OCI-LY7 (cell line): ENCODE data around the gene UBL5. TPM values are rescaled to one million over a fixed set of nuclear protein-coding genes. Genes with fewer than 3 reads are reported as not detected.

Experiments
- BruUV-seq: library from RNA; stranded (reverse); fragments of 400-500 nt; replicated peaks from 2 replicates; lab custom pipeline; 2021; lab: Mats Ljungman, UMichigan
- CTCF ChIA-PET: fragments of 300-600 bp; sonication (Branson Sonifier 250); formaldehyde crosslinking; loops from one replicate; lab custom pipeline; 2022; ENCODE audit warnings: antibody characterized with exemption; ENCODE audit not compliant: unreplicated experiment; lab: Charles Lee
- POLR2A ChIA-PET: fragments of 300-600 bp; sonication (Branson Sonifier 250); formaldehyde crosslinking; loops from one replicate; lab custom pipeline; 2022; ENCODE audit warnings: antibody characterized with exemption; lab: Charles Lee
- DNase-seq: peaks from one replicate; pipeline ENCODE4 v3.0.0-alpha.2; 2015; ENCODE audit warnings: low spot score
- H2AFZ ChIP-seq: fragments of 200-600 bp; sonication (generic), shearing (Covaris generic); 2 replicates; pipeline ENCODE4 v1.6.1; 2014; ENCODE audit warnings: mild to moderate bottlenecking, antibody characterized with exemption, low read length, moderate library complexity
- H3K27ac ChIP-seq: fragments of 200-600 bp; sonication (generic); 2 replicates; pipeline ENCODE4 v1.5.1; 2014; ENCODE audit warnings: mixed run types, low read depth, mild to moderate bottlenecking, moderate library complexity, low read length, inconsistent platforms; ENCODE audit not compliant: poor library complexity, severe bottlenecking
- H3K36me3 ChIP-seq: fragments of 200-600 bp; sonication (generic); 2 replicates; pipeline ENCODE4 v1.6.1; 2014; ENCODE audit warnings: mild to moderate bottlenecking, antibody characterized with exemption, low read length, moderate library complexity, mixed read lengths; ENCODE audit not compliant: insufficient read depth
- H3K4me1 ChIP-seq: fragments of 200-600 bp; sonication (generic); 2 replicates; pipeline ENCODE4 v1.5.1; 2014; ENCODE audit warnings: mild to moderate bottlenecking, low read length; ENCODE audit not compliant: insufficient read depth, poor library complexity, severe bottlenecking
- H3K4me2 ChIP-seq: fragments of 200-600 bp; sonication (generic); 2 replicates; pipeline ENCODE4 v1.6.1; 2014; ENCODE audit warnings: mild to moderate bottlenecking, low read length
- H3K4me3 ChIP-seq: fragments of 200-600 bp; sonication (generic); 2 replicates; pipeline ENCODE4 v1.5.1; 2014; ENCODE audit warnings: mild to moderate bottlenecking, low read depth, low read length; ENCODE audit not compliant: poor library complexity, severe bottlenecking
- H3K79me2 ChIP-seq: fragments of 200-600 bp; sonication (generic); 2 replicates; pipeline ENCODE4 v1.6.1; 2016; ENCODE audit warnings: low read depth, mild to moderate bottlenecking, low read length, moderate library complexity, mixed read lengths; ENCODE audit not compliant: insufficient read depth
- H3K9me2 ChIP-seq: fragments of 200-600 bp; sonication (generic); 2 replicates; pipeline ENCODE4 v1.6.1; 2016; ENCODE audit warnings: mild to moderate bottlenecking, low read length, mixed read lengths; ENCODE audit not compliant: insufficient read depth
- H3K9me3 ChIP-seq: fragments of 200-600 bp; sonication (generic); 2 replicates; pipeline ENCODE4 v1.6.1; 2014; ENCODE audit warnings: mild to moderate bottlenecking, mixed run types, low read length, mixed read lengths
- H4K20me1 ChIP-seq: fragments of 200-600 bp; sonication (generic); 2 replicates; pipeline ENCODE4 v1.6.1; 2014; ENCODE audit warnings: mild to moderate bottlenecking, antibody characterized with exemption, low read length, moderate library complexity, mixed read lengths; ENCODE audit not compliant: insufficient read depth
- EZH2phosphoT487 ChIP-seq: fragments of 200-600 bp; sonication (generic); IDR thresholded peaks from 2 replicates; pipeline ENCODE4 v1.6.1; 2018; ENCODE audit warnings: low read depth, borderline replicate concordance, mild to moderate bottlenecking, mixed run types, antibody characterized with exemption, low read length, moderate library complexity, mixed read lengths
- intact Hi-C: fragments of 100-400 bp; cut with micrococcal nuclease; formaldehyde crosslinking; loops from one replicate; pipeline ENCODE4 v1.10.0; 2022; ENCODE audit not compliant: unreplicated experiment
- total RNA-seq, 2 experiments: library from RNA; depleted of rRNA in 1 of 2; stranded (reverse); fragments of >200 nt in 1 of 2; shearing (Covaris generic) in 1 of 2; gene quantifications; 2 replicates each; pipeline ENCODE4 v1.2.3, GENCODE V29; 2014 to 2022
- TF ChIP-seq, protein P1 (sequence below): fragments of 200-600 bp; sonication (generic); conservative IDR thresholded peaks from 2 replicates; pipeline ENCODE4 v1.5.1; 2014; ENCODE audit warnings: mild to moderate bottlenecking, antibody characterized with exemption, low read length, moderate library complexity, mixed read lengths

Gene UBL5
- total RNA-seq, 2 experiments from 2014 or later, result 162 to 323 TPM

DNA sequence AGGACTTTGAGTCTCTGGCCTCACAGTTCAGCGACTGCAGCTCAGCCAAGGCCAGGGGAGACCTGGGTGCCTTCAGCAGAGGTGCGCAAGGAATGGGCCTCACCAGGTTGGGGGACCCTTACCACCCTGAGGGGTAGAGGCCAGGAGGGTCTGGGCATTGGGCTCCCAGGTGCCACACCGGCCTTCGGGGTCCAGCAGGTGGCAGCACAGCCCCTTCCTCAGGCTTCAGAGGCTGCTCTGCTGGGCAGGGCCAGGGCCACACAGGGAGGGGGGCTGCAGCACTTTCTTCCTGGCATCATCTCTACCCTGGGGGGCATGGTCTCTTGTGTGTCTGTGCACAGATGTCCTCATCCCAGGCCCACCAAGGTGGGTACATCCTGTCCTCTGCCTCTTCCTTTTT, 20.3 kb downstream of the UBL5 start:
- Histone ChIP-seq H3K4me3 (no peak overlapping the region), H3K9me3 (no peaks in the 10 kb centered on the region), H3K9me2 (no peaks in the 10 kb centered on the region), H3K36me3 (peaks cover 41% of the 10 kb centered on the region; the same call in 1 of the 2 replicates), H3K27ac (no peak overlapping the region), H3K4me1 (no peaks in the 10 kb centered on the region), H3K4me2 (no peak overlapping the region), H3K79me2 (no peaks in the 10 kb centered on the region), H4K20me1 (no peaks in the 10 kb centered on the region), H2AFZ (no peak overlapping the region)
- ChIA-PET POLR2A (no interaction called here), CTCF (no interaction called here)
- no peak for TF ChIP-seq EZH2phosphoT487
- TF ChIP-seq, protein P1, sequence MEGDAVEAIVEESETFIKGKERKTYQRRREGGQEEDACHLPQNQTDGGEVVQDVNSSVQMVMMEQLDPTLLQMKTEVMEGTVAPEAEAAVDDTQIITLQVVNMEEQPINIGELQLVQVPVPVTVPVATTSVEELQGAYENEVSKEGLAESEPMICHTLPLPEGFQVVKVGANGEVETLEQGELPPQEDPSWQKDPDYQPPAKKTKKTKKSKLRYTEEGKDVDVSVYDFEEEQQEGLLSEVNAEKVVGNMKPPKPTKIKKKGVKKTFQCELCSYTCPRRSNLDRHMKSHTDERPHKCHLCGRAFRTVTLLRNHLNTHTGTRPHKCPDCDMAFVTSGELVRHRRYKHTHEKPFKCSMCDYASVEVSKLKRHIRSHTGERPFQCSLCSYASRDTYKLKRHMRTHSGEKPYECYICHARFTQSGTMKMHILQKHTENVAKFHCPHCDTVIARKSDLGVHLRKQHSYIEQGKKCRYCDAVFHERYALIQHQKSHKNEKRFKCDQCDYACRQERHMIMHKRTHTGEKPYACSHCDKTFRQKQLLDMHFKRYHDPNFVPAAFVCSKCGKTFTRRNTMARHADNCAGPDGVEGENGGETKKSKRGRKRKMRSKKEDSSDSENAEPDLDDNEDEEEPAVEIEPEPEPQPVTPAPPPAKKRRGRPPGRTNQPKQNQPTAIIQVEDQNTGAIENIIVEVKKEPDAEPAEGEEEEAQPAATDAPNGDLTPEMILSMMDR, result peak; percentile 69
- intact Hi-C loops, result no loop called here
- DNase-seq, result peak; percentile 10
- BruUV-seq, result no TSS peak

DNA sequence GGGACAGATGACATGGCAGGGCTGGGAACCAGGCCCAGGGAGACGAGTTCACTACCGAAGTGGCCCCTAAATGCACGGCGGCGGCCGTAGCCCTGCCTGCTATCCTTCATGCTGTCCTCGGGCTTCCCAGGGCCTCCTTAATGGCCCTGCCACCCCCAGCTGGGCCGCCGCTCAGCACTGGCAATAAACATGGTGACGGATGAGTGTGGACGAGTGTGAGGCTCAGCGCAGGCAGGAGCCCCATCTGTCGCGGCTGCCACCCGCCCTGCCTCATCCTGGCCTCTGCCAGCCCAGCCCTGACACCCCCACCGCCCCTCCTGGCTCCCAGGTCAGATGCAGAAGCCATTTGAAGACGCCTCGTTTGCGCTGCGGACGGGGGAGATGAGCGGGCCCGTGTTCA, 21.0 kb downstream of the UBL5 start:
- Histone ChIP-seq H2AFZ (no peak overlapping the region), H3K9me2 (no peaks in the 10 kb centered on the region), H3K4me3 (no peak overlapping the region), H3K4me2 (no peak overlapping the region), H3K79me2 (no peaks in the 10 kb centered on the region), H3K36me3 (peaks cover 35% of the 10 kb centered on the region; the same call in 1 of the 2 replicates), H3K4me1 (no peaks in the 10 kb centered on the region), H3K9me3 (no peaks in the 10 kb centered on the region), H4K20me1 (no peaks in the 10 kb centered on the region), H3K27ac (no peak overlapping the region)
- TF ChIP-seq, protein P1, result no peak
- no peak for TF ChIP-seq EZH2phosphoT487
- BruUV-seq, result no TSS peak
- ChIA-PET CTCF (no interaction called here), POLR2A (no interaction called here)
- DNase-seq, result no peak
- intact Hi-C loops, result no loop called here

DNA sequence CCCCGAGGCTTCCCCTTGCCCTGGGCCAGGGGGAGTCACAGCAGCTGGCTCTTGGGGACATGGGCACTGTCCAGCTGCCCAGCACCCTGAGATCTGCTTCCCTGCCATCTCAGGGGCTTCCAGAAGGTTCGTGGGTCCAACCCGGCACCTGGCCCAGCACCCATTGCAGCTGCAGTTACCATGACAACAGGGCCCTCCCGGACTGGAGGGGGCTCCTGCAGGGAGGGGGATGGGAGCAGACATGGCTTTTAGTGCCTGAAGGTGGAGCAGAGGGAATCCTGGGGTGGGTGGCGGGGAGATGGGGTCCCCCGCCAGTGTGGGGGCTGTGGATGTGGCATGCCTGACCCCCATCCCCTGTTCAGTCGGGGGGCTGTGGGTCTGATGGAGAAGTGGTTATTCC, 22.1 kb downstream of the UBL5 start:
- Histone ChIP-seq H3K9me3 (no peaks in the 10 kb centered on the region), H3K4me1 (no peaks in the 10 kb centered on the region), H4K20me1 (no peaks in the 10 kb centered on the region), H3K9me2 (no peaks in the 10 kb centered on the region), H3K79me2 (no peaks in the 10 kb centered on the region), H2AFZ (no peak overlapping the region), H3K36me3 (peaks cover 24% of the 10 kb centered on the region; the same call in 1 of the 2 replicates), H3K4me2 (no peak overlapping the region), H3K4me3 (no peak overlapping the region), H3K27ac (no peak overlapping the region)
- BruUV-seq, result no TSS peak
- CTCF ChIA-PET, result no interaction called here
- no peak for DNase-seq
- intact Hi-C loops, result no loop called here
- POLR2A ChIA-PET, result no interaction called here
- TF ChIP-seq, protein P1, result no peak
- no peak for TF ChIP-seq EZH2phosphoT487
